GM12873 (cell line): Measurements from ENCODE around the gene GLO1.

Source experiments
- TF ChIP-seq, protein P1 (sequence below): IDR thresholded peaks from 2 replicates; pipeline ENCODE4 v1.5.1; 2012; ENCODE audit warnings: low read depth, mild to moderate bottlenecking, moderate library complexity, low read length, control low read depth; ENCODE audit not compliant: insufficient read depth; ENCODE audit errors: missing control alignments

GLO1 gene

DNA sequence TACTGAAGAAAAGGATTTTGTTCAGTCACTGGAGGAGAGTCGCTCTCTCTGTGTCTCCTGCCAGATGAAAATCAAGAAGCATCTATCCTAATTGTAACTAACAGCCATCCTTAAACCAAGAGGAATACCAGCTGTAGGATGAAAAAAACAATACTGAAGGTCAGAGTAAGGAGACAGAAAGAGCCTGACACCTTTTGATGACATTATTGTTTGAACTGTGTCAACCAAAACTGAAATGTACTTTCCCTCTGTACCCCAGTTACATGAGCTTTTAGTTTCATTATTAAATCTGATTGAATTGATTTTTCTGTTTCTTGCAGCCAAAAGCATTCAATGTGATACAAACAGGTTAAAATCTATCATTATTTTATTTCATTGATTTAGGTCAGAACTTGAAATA lies 46.0 kb downstream of the GLO1 start:
- TF ChIP-seq, protein P1, sequence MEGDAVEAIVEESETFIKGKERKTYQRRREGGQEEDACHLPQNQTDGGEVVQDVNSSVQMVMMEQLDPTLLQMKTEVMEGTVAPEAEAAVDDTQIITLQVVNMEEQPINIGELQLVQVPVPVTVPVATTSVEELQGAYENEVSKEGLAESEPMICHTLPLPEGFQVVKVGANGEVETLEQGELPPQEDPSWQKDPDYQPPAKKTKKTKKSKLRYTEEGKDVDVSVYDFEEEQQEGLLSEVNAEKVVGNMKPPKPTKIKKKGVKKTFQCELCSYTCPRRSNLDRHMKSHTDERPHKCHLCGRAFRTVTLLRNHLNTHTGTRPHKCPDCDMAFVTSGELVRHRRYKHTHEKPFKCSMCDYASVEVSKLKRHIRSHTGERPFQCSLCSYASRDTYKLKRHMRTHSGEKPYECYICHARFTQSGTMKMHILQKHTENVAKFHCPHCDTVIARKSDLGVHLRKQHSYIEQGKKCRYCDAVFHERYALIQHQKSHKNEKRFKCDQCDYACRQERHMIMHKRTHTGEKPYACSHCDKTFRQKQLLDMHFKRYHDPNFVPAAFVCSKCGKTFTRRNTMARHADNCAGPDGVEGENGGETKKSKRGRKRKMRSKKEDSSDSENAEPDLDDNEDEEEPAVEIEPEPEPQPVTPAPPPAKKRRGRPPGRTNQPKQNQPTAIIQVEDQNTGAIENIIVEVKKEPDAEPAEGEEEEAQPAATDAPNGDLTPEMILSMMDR: no peak

DNA sequence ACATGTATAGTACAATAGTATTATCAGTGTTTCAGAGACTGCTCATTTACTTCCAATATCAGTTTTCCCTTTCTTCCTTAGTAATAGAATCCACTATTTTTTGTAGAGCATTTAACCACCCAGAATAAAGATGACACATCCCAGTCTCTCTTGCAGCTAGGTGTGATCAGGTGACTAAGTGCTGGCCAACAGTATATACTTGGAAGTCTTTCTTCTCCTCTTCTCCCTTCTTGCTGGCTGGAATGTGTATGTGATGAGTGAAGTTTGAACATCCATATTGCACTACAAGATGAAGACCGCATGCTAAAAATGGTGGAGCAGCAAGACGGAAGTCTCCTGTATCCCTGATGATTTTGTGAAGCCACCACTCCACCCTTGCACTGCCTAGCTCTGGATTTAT lies 48.7 kb downstream of the GLO1 start:
- TF ChIP-seq, protein P1: no peak

DNA sequence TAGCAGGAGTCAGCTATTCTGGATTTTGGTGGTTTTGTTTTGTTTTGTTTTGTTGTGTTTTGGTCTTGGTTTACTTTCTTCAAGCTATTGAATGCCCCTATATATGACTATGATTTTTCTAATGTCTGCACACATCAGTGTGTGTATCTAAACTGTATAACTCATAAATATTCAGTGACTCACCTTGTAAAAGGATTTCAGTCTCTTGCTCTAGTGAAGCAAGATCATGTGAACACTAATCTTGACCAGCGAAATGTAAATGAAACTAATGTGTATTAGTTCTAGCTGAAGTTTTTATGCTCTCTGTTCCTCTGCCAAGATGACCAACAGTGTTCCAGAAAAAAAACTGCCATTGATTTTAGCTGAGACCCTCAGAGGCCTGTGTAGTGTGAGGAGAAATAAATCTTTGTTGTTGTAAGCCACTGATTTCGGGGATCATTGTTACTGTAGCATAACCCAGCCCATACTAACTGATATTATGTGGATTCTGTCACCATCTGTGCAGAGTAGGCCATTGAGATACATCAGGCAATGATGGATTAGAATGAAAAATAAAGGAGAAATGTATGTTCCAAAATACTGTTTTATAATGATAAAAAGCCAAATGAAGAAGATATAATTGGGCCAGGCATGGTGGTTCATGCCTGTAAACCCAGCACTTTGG lies 51.7 kb downstream of the GLO1 start:
- TF ChIP-seq, protein P1: no peak

DNA sequence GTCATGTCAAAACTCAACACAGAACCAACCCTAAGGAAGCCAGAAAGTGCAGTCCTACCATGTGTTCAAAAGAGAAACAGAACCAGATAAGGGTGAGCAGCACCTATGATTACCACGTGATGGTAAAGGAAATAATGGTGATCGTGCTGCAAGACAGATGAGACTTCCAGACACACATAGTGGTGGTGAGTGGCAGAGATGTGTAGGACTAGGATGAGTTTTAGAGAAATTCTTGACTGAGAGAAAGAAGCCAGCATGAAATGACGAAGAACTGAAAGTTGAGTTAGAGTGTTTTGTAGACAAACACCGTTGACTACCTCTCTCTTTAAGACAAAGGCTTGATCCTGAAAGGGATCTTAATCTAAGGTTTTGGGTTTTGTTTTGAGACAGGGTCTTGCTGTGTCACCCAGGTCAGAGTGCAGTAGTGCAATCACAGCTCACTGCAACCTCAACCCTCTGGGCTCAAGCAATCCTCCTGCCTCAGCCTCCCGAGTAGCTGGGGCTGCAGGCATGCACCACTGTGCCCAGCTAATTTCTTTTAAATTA lies 52.7 kb downstream of the GLO1 start:
- TF ChIP-seq, protein P1: no peak

DNA sequence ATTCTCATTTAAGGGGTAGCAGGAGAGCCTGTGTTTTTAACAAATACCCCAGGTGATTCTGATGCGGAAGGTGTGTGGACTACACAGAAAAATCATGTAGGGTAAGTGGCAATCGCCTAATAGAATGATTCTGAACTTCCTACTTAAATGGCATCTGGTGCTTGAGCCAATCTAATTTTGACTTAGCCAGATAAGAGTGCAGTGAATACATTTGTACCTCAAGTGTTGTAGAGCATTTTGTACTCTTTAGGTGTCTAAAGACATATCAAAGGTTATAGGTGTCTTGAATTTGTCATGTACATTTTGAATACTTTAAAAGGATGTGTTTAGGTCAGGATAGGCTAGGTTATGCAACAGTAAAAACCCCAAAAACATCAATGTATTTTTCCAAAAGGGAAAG lies 53.2 kb downstream of the GLO1 start:
- TF ChIP-seq, protein P1: no peak

DNA sequence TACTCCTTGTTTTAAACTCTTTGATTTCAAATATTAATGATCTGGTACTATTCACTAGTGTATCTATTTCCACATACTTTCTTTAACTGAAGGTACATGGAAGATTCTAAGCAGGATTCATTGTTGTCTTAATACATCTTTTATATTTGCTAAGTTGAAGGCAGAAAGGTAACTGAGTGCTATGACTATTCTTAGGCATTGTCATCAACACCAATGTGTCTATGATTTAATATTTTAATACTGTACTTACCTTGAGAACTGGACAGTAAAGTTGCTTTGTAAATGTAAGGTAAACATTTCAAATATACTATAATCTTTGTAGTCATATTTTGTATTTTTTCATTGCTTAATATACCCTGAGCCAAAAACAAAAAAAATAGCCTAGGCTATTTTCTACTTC lies 54.3 kb downstream of the GLO1 start:
- TF ChIP-seq, protein P1: no peak

DNA sequence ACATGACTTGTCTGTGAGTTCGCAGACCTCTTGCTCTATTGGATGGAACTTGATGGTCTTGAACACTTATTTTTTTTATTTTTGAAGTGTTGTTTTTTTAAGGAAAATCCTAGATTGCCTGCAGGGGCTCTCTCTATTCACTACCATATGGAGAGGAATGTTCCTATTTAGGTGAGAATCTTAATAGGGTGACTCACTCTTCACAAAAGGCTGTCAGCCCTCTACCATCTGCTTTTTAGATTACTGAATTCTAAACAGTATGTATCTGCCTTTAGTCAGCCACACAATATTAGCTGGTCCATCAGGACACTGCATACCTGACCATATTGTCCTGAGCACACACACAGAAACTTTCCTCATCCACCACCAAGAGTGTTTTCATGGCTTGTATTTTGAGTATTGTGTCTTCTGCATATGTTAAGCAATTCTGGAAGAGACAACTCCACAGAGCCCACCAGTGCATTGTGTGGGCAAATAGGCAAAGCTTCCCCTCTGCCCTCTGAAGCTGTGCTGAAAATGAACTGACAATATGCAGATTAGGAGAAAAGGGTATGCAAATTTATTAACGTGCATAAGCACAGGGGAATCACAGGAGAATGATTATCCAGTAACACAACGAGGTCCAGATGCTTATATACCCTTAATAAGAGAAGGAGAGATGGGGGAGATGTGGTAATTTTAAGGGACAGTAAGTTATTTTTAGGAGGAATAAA lies 56.6 kb downstream of the GLO1 start:
- TF ChIP-seq, protein P1: no peak
